Astrocyte of the spinal cord (primary cell): ENCODE data around the gene LRIG3.

Experiments
- DNase-seq: peaks from one replicate; pipeline ENCODE4 v3.0.0; 2011; ENCODE audit warnings: low read depth, low spot score
- H3K4me3 ChIP-seq: 2 replicates; pipeline ENCODE4 v1.5.1; 2011; ENCODE audit warnings: low read depth, mild to moderate bottlenecking, low read length, moderate library complexity
- in situ Hi-C: cut with HindIII; loops from 2 replicates; pipeline ENCODE4 v1.10.0; 2017; ENCODE audit warnings: low sequenced_read_pairs
- TF ChIP-seq, protein P1 (sequence below): IDR thresholded peaks from 2 replicates; pipeline ENCODE4 v1.5.1; 2012; ENCODE audit warnings: low read depth, mild to moderate bottlenecking, low read length, inconsistent platforms

Gene LRIG3

DNA sequence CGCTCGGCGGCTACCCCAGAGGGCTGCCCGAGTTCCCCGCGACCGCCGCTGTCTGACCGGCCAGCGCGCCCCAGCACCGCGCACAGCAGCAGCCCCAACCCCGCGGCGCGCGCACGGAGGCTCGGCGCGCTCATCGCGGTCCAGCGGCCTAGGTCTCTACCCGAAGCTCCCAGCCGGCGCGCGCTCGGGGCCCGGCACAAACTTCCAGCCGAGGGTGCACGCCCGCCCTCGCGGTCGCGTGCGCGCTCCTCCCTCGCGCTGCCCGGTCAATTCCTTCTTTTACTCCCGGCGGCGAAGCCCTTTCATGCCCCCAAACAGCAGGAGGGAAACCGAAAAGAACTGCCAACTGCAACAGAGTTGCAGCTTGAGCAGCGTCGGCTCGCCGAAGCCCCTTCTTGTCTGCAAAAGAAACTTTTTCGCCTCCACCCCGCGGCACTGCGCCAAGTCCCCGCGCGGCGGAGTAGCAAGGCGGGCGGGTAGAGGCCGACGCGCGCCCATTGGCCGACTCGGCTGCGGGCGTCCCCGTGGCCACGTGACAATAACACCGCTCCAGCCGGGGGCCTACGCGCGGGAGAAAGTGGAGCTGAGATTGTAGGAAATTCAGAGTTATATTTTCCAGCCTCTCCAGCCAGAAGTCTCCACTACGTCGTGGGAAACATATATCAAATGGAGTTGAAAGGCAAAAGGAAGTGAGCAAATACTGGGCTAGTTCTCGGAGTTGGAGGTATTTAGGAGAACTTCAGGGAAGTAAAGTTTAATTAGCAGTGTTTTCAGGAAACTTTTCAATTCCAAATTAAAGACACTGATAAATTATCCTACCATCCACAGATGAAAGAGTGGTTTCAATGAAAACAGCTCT lies at the start of gene LRIG3:
Gene LRIG3, minus strand, starts transcription at position 403 of the 859 bp plus-strand sequence. Its CDS starts 269 bp downstream, at position 134.
- TF ChIP-seq, protein P1, sequence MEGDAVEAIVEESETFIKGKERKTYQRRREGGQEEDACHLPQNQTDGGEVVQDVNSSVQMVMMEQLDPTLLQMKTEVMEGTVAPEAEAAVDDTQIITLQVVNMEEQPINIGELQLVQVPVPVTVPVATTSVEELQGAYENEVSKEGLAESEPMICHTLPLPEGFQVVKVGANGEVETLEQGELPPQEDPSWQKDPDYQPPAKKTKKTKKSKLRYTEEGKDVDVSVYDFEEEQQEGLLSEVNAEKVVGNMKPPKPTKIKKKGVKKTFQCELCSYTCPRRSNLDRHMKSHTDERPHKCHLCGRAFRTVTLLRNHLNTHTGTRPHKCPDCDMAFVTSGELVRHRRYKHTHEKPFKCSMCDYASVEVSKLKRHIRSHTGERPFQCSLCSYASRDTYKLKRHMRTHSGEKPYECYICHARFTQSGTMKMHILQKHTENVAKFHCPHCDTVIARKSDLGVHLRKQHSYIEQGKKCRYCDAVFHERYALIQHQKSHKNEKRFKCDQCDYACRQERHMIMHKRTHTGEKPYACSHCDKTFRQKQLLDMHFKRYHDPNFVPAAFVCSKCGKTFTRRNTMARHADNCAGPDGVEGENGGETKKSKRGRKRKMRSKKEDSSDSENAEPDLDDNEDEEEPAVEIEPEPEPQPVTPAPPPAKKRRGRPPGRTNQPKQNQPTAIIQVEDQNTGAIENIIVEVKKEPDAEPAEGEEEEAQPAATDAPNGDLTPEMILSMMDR, result no peak
- in situ Hi-C loops, result loop anchor here (25.0 kb wide), 1 partner anchor 167 kb away; no protein-coding TSS in a partner anchor
- H3K4me3 ChIP-seq, result peak within 1 kb of the TSS; percentile 77
- peak; percentile 96 for DNase-seq

GRCh38 chr12:58969237-58969636 lies 48.9 kb upstream of the LRIG3 start:
- DNase-seq, result peak; percentile 7
- TF ChIP-seq, protein P1, result no peak
- in situ Hi-C loops, result no loop called here
- H3K4me3 ChIP-seq, result no peak overlapping the region

- H3K4me3 ChIP-seq, result no peak overlapping the region
- TF ChIP-seq, protein P1, result no peak
- in situ Hi-C loops, result no loop called here
- no peak for DNase-seq
These were observed 47.3 kb upstream of the LRIG3 start for GRCh38 chr12:58967561-58967960.

GRCh38 chr12:58966939-58967338 lies 46.6 kb upstream of the LRIG3 start:
- in situ Hi-C loops, result no loop called here
- TF ChIP-seq, protein P1, result no peak
- no peak overlapping the region for H3K4me3 ChIP-seq
- DNase-seq, result peak; percentile 8

- H3K4me3 ChIP-seq, result no peak overlapping the region
- in situ Hi-C loops, result no loop called here
- DNase-seq, result no peak
- TF ChIP-seq, protein P1, result no peak
These were observed 45.3 kb upstream of the LRIG3 start for GRCh38 chr12:58965568-58965967.

GRCh38 chr12:58963844-58964243 lies 43.5 kb upstream of the LRIG3 start:
- TF ChIP-seq, protein P1, result no peak
- no peak for DNase-seq
- no peak overlapping the region for H3K4me3 ChIP-seq
- in situ Hi-C loops, result no loop called here
